DND-41 (cell line): ENCODE results near the gene CENPX.

Experiments
- ATAC-seq: fragments of 200-7000 bp; cut with Tn5 transposase; 3 replicates; pipeline ENCODE4 v1.9.1; 2021; ENCODE audit warnings: low read depth; ENCODE audit not compliant: insufficient read depth
- DNase-seq: peaks from one replicate; pipeline ENCODE4 v3.0.0-alpha.2; 2020
- H2AFZ ChIP-seq: 2 replicates; pipeline ENCODE4 v1.6.0; 2012; ENCODE audit warnings: low read depth, low read length
- H3K27ac ChIP-seq: 2 replicates; pipeline ENCODE4 v1.5.1; 2012; ENCODE audit warnings: low read length, inconsistent platforms
- H3K27me3 ChIP-seq: fragments of 200-600 bp; sonication (generic); 2 replicates; pipeline ENCODE4 v1.6.0; 2012; ENCODE audit warnings: low read length, mild to moderate bottlenecking, inconsistent platforms; ENCODE audit not compliant: insufficient read depth, poor library complexity
- H3K36me3 ChIP-seq: 2 replicates; pipeline ENCODE4 v1.5.1; 2012; ENCODE audit warnings: low read length, inconsistent platforms; ENCODE audit not compliant: insufficient read depth
- H3K4me1 ChIP-seq: 2 replicates; pipeline ENCODE4 v1.5.1; 2012; ENCODE audit warnings: mild to moderate bottlenecking, low read length; ENCODE audit not compliant: insufficient read depth
- H3K4me2 ChIP-seq: 2 replicates; pipeline ENCODE4 v1.6.0; 2012; ENCODE audit warnings: mild to moderate bottlenecking, moderate library complexity, low read length, inconsistent platforms; ENCODE audit not compliant: insufficient read depth
- H3K4me3 ChIP-seq, 2 experiments: fragments of 200-600 bp in 1 of 2; shearing (Covaris generic) in 1 of 2; 2 replicates each; pipeline ENCODE4 v1.5.1; 2012 to 2016; ENCODE audit warnings: inconsistent platforms in 2 of 2, low read length in 2 of 2, mild to moderate bottlenecking in 2 of 2, low read depth in 1 of 2, moderate library complexity in 1 of 2
- H3K79me2 ChIP-seq: 2 replicates; pipeline ENCODE4 v1.6.0; 2012; ENCODE audit warnings: low read length, inconsistent platforms; ENCODE audit not compliant: insufficient read depth
- H3K9ac ChIP-seq: 2 replicates; pipeline ENCODE4 v1.6.0; 2012; ENCODE audit warnings: low read depth, mild to moderate bottlenecking, inconsistent platforms, low read length, moderate library complexity
- H3K9me3 ChIP-seq: 2 replicates; pipeline ENCODE4 v1.5.1; 2012; ENCODE audit warnings: low read length, moderate library complexity, mild to moderate bottlenecking, inconsistent platforms; ENCODE audit not compliant: insufficient read depth, severe bottlenecking
- H4K20me1 ChIP-seq: 2 replicates; pipeline ENCODE4 v1.6.0; 2012; ENCODE audit warnings: low read length; ENCODE audit not compliant: insufficient read depth
- EZH2 ChIP-seq: IDR thresholded peaks from 3 replicates; pipeline ENCODE4 v1.6.1; 2012; ENCODE audit warnings: borderline replicate concordance, low read depth, mild to moderate bottlenecking, moderate library complexity, low read length, inconsistent platforms; ENCODE audit not compliant: severe bottlenecking
- TF ChIP-seq, protein P1 (sequence below): IDR thresholded peaks from 2 replicates; pipeline ENCODE4 v1.5.1; 2012; ENCODE audit warnings: borderline replicate concordance, low read length, moderate library complexity, mild to moderate bottlenecking; ENCODE audit not compliant: poor library complexity, severe bottlenecking; ENCODE audit errors: extremely low read depth

The CENPX gene

DNA sequence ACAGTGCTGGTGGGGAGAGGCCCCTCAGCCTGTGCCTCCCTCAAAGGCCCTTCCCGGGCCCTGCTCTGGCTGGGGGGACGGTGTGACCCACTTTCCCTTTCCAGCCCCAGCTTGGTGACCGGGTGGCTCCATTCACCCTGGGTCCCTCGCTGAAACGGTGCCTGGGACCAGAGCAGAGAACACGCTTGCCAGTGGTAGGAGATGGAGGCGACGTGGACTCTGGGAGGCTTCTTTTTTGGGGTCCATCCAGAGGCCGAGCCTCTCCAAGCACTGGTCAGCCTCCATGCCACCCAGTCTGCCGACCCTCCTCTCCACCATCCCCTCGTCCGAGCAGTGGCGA lies 7.7 kb downstream of the CENPX start:
- Histone ChIP-seq H3K9ac (no peak overlapping the region), H3K4me1 (no peaks in the 10 kb centered on the region), H3K27ac (no peak overlapping the region), H3K4me3 (no peak overlapping the region), H3K4me2 (no peak overlapping the region), H4K20me1 (peaks cover 12% of the 10 kb centered on the region), H3K79me2 (peaks cover 2% of the 10 kb centered on the region; the same call in 1 of the 2 replicates), H3K27me3 (no peaks in the 10 kb centered on the region), H2AFZ (no peak overlapping the region), H3K36me3 (peaks cover 27% of the 10 kb centered on the region), H3K9me3 (no peaks in the 10 kb centered on the region)
- no peak for ATAC-seq
- DNase-seq = no peak
- TF ChIP-seq, protein P1, sequence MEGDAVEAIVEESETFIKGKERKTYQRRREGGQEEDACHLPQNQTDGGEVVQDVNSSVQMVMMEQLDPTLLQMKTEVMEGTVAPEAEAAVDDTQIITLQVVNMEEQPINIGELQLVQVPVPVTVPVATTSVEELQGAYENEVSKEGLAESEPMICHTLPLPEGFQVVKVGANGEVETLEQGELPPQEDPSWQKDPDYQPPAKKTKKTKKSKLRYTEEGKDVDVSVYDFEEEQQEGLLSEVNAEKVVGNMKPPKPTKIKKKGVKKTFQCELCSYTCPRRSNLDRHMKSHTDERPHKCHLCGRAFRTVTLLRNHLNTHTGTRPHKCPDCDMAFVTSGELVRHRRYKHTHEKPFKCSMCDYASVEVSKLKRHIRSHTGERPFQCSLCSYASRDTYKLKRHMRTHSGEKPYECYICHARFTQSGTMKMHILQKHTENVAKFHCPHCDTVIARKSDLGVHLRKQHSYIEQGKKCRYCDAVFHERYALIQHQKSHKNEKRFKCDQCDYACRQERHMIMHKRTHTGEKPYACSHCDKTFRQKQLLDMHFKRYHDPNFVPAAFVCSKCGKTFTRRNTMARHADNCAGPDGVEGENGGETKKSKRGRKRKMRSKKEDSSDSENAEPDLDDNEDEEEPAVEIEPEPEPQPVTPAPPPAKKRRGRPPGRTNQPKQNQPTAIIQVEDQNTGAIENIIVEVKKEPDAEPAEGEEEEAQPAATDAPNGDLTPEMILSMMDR = no peak
- TF ChIP-seq EZH2 = no peak

DNA sequence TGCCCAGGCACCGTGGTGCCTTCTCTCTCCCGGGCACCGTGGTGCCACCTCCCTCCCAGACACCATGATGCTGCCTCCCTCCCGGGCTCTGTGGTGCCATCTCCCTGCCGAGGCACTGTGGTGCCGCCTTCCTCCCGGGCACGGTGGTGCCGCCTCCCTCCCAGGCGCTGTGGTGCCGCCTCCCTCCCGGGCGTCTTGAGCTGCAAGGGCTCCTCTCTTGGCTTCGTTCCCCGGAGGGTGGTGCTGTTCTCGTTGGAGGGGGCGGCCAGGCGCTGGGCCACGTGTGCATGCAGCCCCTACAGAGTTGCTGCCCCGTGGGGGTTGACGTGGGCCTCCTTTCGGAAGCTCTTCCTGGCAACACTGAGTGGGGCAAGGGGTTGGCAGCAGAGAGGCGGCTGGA lies 8.2 kb downstream of the CENPX start:
- H3K4me3 ChIP-seq = no peak overlapping the region
- H2AFZ ChIP-seq = no peak overlapping the region
- no peak overlapping the region for H3K27ac ChIP-seq
- peaks cover 26% of the 10 kb centered on the region for H3K36me3 ChIP-seq
- TF ChIP-seq EZH2 = no peak
- TF ChIP-seq, protein P1 = no peak
- H3K4me1 ChIP-seq = no peaks in the 10 kb centered on the region
- H4K20me1 ChIP-seq = peaks cover 9% of the 10 kb centered on the region
- H3K9ac ChIP-seq = no peak overlapping the region
- no peak overlapping the region for H3K4me2 ChIP-seq
- H3K9me3 ChIP-seq = no peaks in the 10 kb centered on the region
- DNase-seq (no peak), ATAC-seq (0 out of 3 replicates have a peak, but pooled peaks have one; percentile 15)
- no peaks in the 10 kb centered on the region for H3K27me3 ChIP-seq
- no peaks in the 10 kb centered on the region for H3K79me2 ChIP-seq

DNA sequence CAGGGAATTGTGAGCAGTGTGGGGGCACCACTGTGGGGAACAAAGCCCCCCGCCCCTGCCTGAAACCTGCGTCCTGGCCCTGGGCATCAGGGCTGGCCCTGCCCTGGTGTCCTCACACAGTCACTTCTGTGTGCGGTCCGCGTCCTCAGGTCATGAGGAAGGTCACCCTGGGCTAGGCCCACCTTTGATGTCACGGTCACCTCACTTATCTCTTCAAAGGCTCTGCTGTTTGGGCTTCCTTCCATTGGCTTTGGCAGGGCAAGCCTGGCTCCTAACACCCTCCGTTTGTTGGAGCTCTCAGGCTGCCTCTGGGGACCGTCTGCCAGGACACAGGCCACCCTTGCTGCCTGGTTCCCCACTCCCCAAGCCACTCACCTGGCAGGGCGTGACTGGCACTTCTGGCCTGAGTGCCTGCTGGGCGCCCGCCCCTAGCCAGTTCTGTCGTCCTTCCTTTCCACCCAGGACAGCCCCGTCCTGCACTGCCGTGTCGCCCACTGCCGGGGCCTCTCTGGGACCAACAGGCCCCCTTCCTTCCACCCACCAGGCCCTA lies 8.8 kb downstream of the CENPX start:
- TF ChIP-seq EZH2 = no peak
- TF ChIP-seq, protein P1 = no peak
- no peak overlapping the region for H3K4me2 ChIP-seq

More for the DNA sequence above, 8.8 kb downstream of the CENPX start:
- DNase-seq = no peak
- H3K4me1 ChIP-seq = no peaks in the 10 kb centered on the region
- H3K27me3 ChIP-seq = no peaks in the 10 kb centered on the region
- peaks cover 20% of the 10 kb centered on the region for H3K36me3 ChIP-seq
- H2AFZ ChIP-seq = no peak overlapping the region
- no peak overlapping the region for H3K27ac ChIP-seq
- no peaks in the 10 kb centered on the region for H3K79me2 ChIP-seq
- no peak overlapping the region for H3K4me3 ChIP-seq
- no peak for ATAC-seq
- no peaks in the 10 kb centered on the region for H3K9me3 ChIP-seq
- H3K9ac ChIP-seq = no peak overlapping the region
- peaks cover 3% of the 10 kb centered on the region for H4K20me1 ChIP-seq
